Keratinocyte (primary cell): Measurements from ENCODE around the gene UNC13A. TPM values are rescaled to one million over a fixed set of nuclear protein-coding genes. Genes with fewer than 3 reads are reported as not detected.

ENCODE experiments used
- DNase-seq: peaks from one replicate; pipeline ENCODE4 v3.0.0-alpha.2; 2011; ENCODE audit warnings: low read depth, missing footprints, low spot score
- FAIRE-seq: peaks from 2 replicates; lab custom pipeline; 2011; peaks lifted over from hg19 to GRCh38; lab: Jason Lieb, UNC
- H2AFZ ChIP-seq: 2 replicates; pipeline ENCODE4 v1.6.0; 2012; ENCODE audit warnings: low read length, control low read depth, inconsistent platforms; ENCODE audit not compliant: control insufficient read depth
- H3K27ac ChIP-seq: 2 replicates; pipeline ENCODE4 v1.5.1; 2011; ENCODE audit warnings: low read length; ENCODE audit not compliant: control insufficient read depth, insufficient read depth
- H3K27me3 ChIP-seq: 3 replicates; pipeline ENCODE4 v1.6.0; 2011; ENCODE audit warnings: low read length; ENCODE audit not compliant: control insufficient read depth, insufficient read depth; ENCODE audit errors: extremely low read depth
- H3K36me3 ChIP-seq, 2 experiments: 2 replicates in 1 of 2; 3 replicates in 1 of 2; pipeline ENCODE4 v1.5.1; 2011; ENCODE audit warnings: low read length in 2 of 2, mild to moderate bottlenecking in 1 of 2; ENCODE audit not compliant: control insufficient read depth in 2 of 2, insufficient read depth in 2 of 2; ENCODE audit errors: extremely low read depth in 1 of 2
- H3K4me1 ChIP-seq: 3 replicates; pipeline ENCODE4 v1.5.1; 2011; ENCODE audit warnings: low read length; ENCODE audit not compliant: control insufficient read depth, insufficient read depth; ENCODE audit errors: extremely low read depth
- H3K4me2 ChIP-seq: 3 replicates; pipeline ENCODE4 v1.6.0; 2011; ENCODE audit warnings: low read depth, low read length; ENCODE audit not compliant: control insufficient read depth, insufficient read depth; ENCODE audit errors: extremely low read depth
- H3K4me3 ChIP-seq, 3 experiments: fragments of 200-600 bp in 1 of 3; sonication (generic) in 1 of 3; 2 replicates in 2 of 3; 3 replicates in 1 of 3; pipeline ENCODE4 v1.5.1; 2011 to 2016; ENCODE audit warnings: low read length in 3 of 3, mild to moderate bottlenecking in 3 of 3, control low read depth in 2 of 3, inconsistent platforms in 1 of 3, low read depth in 1 of 3, mixed read lengths in 1 of 3, mixed run types in 1 of 3, moderate library complexity in 1 of 3; ENCODE audit not compliant: control insufficient read depth in 2 of 3, insufficient read depth in 2 of 3; ENCODE audit errors: extremely low read depth in 1 of 3
- H3K79me2 ChIP-seq: 2 replicates; pipeline ENCODE4 v1.6.0; 2012; ENCODE audit warnings: low read length; ENCODE audit not compliant: control insufficient read depth, insufficient read depth
- H3K9ac ChIP-seq: 3 replicates; pipeline ENCODE4 v1.6.0; 2011; ENCODE audit warnings: low read length; ENCODE audit not compliant: control insufficient read depth, insufficient read depth; ENCODE audit errors: extremely low read depth
- H3K9me1 ChIP-seq: 3 replicates; pipeline ENCODE4 v1.6.0; 2011; ENCODE audit warnings: low read length; ENCODE audit not compliant: control insufficient read depth, insufficient read depth; ENCODE audit errors: extremely low read depth
- H3K9me3 ChIP-seq: 2 replicates; pipeline ENCODE4 v1.5.1; 2012; ENCODE audit warnings: low read depth, low read length; ENCODE audit not compliant: control insufficient read depth
- H4K20me1 ChIP-seq: 3 replicates; pipeline ENCODE4 v1.6.0; 2011; ENCODE audit warnings: low read length; ENCODE audit not compliant: control insufficient read depth, insufficient read depth; ENCODE audit errors: extremely low read depth
- CTCF ChIP-seq, 3 experiments: IDR thresholded peaks in 1 of 3; conservative IDR thresholded peaks in 1 of 3; optimal IDR thresholded peaks in 1 of 3; 2 replicates in 2 of 3; 3 replicates in 1 of 3; pipeline versions ENCODE3 to v1.5.1; 2011; ENCODE audit warnings: low read length in 3 of 3, mild to moderate bottlenecking in 3 of 3, moderate library complexity in 2 of 3, control low read depth in 1 of 3, inconsistent platforms in 1 of 3; ENCODE audit not compliant: insufficient read depth in 2 of 3; ENCODE audit errors: extremely low read depth in 1 of 3
- EZH2 ChIP-seq: IDR thresholded peaks from one replicate; pipeline ENCODE4 v1.6.1; 2012; ENCODE audit warnings: inconsistent platforms, mild to moderate bottlenecking, low read length, moderate library complexity
- dilution Hi-C: fragments of 300-500 bp; cut with MboI; formaldehyde crosslinking; loops from one replicate; pipeline ENCODE4 v1.7.0; 2020; ENCODE audit warnings: low sequenced_read_pairs; ENCODE audit not compliant: extremely low pct_ligation_motif_present
- polyA plus RNA-seq, 5 experiments: library from polyadenylated mRNA; depleted of rRNA in 3 of 5; stranded (reverse) in 3 of 5; stranded (forward) in 1 of 5; unstranded in 1 of 5; fragments of >200 nt; gene quantifications; 1 replicate in 1 of 5; 2 replicates in 3 of 5; 3 replicates in 1 of 5; pipeline versions ENCODE4 v1.2.1 to v1.2.3, GENCODE V29; 2011 to 2012; ENCODE audit warnings: missing spikeins in 2 of 5, low read depth in 1 of 5, low replicate concordance in 1 of 5

The UNC13A gene
- polyA plus RNA-seq, 1 donor (not counting 4 experiments of a cell fraction or from before 2014, with no cell fraction given) = under 0.01 TPM

GRCh38 chr19:17692566-17692965, 4.4 kb upstream of the UNC13A start:
- no peaks in the 10 kb centered on the region for H3K4me1 ChIP-seq
- peaks cover 4% of the 10 kb centered on the region for H3K27me3 ChIP-seq
- H3K9me1 ChIP-seq = no peaks in the 10 kb centered on the region
- H4K20me1 ChIP-seq = no peaks in the 10 kb centered on the region
- no peak overlapping the region for H3K27ac ChIP-seq
- H3K79me2 ChIP-seq = no peaks in the 10 kb centered on the region
- no peaks in the 10 kb centered on the region for H3K36me3 ChIP-seq
- H2AFZ ChIP-seq = no peak overlapping the region
- dilution Hi-C loops = no loop called here
- H3K9ac ChIP-seq = no peak overlapping the region
- FAIRE-seq (no peak), DNase-seq (no peak)
- H3K4me3 ChIP-seq = no peak overlapping the region
- H3K4me2 ChIP-seq = no peak overlapping the region
- TF ChIP-seq CTCF (optimal IDR thresholded peaks at IDR 0.05 in 1 of 3, IDR thresholded peaks at IDR 0.05 in 1 of 3, conservative IDR thresholded peaks at IDR 0.05 in 1 of 3; ENCODE audit: extremely low read depth in 1 of 3, insufficient read depth in 2 of 3, low read length in 3 of 3) (no peak), EZH2 (no peak)
- no peaks in the 10 kb centered on the region for H3K9me3 ChIP-seq

- no peaks in the 10 kb centered on the region for H3K79me2 ChIP-seq
- FAIRE-seq = no peak
- H2AFZ ChIP-seq = no peak overlapping the region
- no peaks in the 10 kb centered on the region for H3K9me3 ChIP-seq
- H3K4me1 ChIP-seq = peaks cover 2% of the 10 kb centered on the region
- TF ChIP-seq CTCF (optimal IDR thresholded peaks at IDR 0.05 in 1 of 3, IDR thresholded peaks at IDR 0.05 in 1 of 3, conservative IDR thresholded peaks at IDR 0.05 in 1 of 3; ENCODE audit: extremely low read depth in 1 of 3, insufficient read depth in 2 of 3, low read length in 3 of 3) = no peak
- TF ChIP-seq EZH2 = no peak
- H3K9me1 ChIP-seq = no peaks in the 10 kb centered on the region
- no peaks in the 10 kb centered on the region for H4K20me1 ChIP-seq
- no peak overlapping the region for H3K9ac ChIP-seq
- H3K4me3 ChIP-seq = no peak overlapping the region
- H3K27ac ChIP-seq = no peak overlapping the region
- DNase-seq = no peak
- H3K36me3 ChIP-seq = no peaks in the 10 kb centered on the region
- no peak overlapping the region for H3K4me2 ChIP-seq
- dilution Hi-C loops = no loop called here
- H3K27me3 ChIP-seq = peaks cover 28% of the 10 kb centered on the region
These were observed 870 bp upstream of the UNC13A start for GRCh38 chr19:17688853-17689595.
